HL-60 (cell line): ENCODE data around the gene NPAS2.

Source experiments
- CTCF ChIP-seq: IDR thresholded peaks from one replicate; pipeline ENCODE4 v1.5.1; 2011; ENCODE audit warnings: low read length, control low read depth, inconsistent platforms; ENCODE audit not compliant: insufficient read depth
- GABPA ChIP-seq: IDR thresholded peaks from 2 replicates; pipeline ENCODE4 v1.6.1; 2012; ENCODE audit warnings: low read depth
- POLR2AphosphoS5 ChIP-seq: IDR thresholded peaks from 2 replicates; pipeline ENCODE4 v1.6.1; 2012; ENCODE audit warnings: low read depth
- SPI1 ChIP-seq: IDR thresholded peaks from 2 replicates; pipeline ENCODE4 v1.6.1; 2012; ENCODE audit warnings: low read depth, mild to moderate bottlenecking, borderline replicate concordance
- TF ChIP-seq, protein P1 (sequence below): IDR thresholded peaks from 2 replicates; pipeline ENCODE4 v1.6.1; 2012; ENCODE audit warnings: low read depth; ENCODE audit not compliant: insufficient replicate concordance

GRCh38 chr2:100820273-100820522, 259 bp downstream of the NPAS2 start:
- no peak for TF ChIP-seq POLR2AphosphoS5
- TF ChIP-seq CTCF = no peak
- TF ChIP-seq, protein P1, sequence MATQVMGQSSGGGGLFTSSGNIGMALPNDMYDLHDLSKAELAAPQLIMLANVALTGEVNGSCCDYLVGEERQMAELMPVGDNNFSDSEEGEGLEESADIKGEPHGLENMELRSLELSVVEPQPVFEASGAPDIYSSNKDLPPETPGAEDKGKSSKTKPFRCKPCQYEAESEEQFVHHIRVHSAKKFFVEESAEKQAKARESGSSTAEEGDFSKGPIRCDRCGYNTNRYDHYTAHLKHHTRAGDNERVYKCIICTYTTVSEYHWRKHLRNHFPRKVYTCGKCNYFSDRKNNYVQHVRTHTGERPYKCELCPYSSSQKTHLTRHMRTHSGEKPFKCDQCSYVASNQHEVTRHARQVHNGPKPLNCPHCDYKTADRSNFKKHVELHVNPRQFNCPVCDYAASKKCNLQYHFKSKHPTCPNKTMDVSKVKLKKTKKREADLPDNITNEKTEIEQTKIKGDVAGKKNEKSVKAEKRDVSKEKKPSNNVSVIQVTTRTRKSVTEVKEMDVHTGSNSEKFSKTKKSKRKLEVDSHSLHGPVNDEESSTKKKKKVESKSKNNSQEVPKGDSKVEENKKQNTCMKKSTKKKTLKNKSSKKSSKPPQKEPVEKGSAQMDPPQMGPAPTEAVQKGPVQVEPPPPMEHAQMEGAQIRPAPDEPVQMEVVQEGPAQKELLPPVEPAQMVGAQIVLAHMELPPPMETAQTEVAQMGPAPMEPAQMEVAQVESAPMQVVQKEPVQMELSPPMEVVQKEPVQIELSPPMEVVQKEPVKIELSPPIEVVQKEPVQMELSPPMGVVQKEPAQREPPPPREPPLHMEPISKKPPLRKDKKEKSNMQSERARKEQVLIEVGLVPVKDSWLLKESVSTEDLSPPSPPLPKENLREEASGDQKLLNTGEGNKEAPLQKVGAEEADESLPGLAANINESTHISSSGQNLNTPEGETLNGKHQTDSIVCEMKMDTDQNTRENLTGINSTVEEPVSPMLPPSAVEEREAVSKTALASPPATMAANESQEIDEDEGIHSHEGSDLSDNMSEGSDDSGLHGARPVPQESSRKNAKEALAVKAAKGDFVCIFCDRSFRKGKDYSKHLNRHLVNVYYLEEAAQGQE = no peak
- TF ChIP-seq SPI1 = no peak
- no peak for TF ChIP-seq GABPA
